Measurements from ENCODE around the gene NPHP4. TPM values are rescaled to one million over a fixed set of nuclear protein-coding genes. Genes with fewer than 3 reads are reported as not detected.

NPHP4 gene
- total RNA-seq, 2 donors from 2014 or later = 11.4 to 32.2 TPM

DNA sequence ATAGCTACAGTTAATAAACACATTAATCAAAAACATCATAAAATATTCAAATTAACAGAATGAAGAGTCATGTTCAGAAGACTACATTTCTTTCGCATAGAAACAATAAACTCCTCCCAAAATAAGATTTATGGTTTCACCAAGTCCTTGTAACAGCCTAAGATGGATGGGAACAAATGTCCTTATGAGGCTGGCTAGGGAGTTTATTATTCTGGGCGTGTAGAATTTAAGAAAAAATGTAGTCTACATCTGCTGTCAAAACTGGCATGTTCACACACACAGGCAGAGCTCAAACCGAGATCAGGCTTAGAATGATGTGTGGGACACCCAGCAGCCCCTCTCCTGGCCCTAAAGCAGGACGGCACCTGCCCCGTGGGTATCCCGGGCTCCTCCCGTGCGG is 101.1 kb downstream of the NPHP4 start:
- no peak for DNase-seq (ENCODE audit: low spot score)
- Histone ChIP-seq H3K27ac (no peak overlapping the region), H3K4me1 (replicated peaks) (no peaks in the 10 kb centered on the region), H3K27me3 (replicated peaks; ENCODE audit: insufficient read depth) (no peaks in the 10 kb centered on the region), H3K4me3 (no peak overlapping the region), H3K9me3 (no peaks in the 10 kb centered on the region), H3K36me3 (no peaks in the 10 kb centered on the region)
- intact Hi-C loops (cut with DNase I) = no loop called here
- TF ChIP-seq POLR2A (IDR thresholded peaks at IDR 0.05) = no peak
- WGBS = 91% methylated on average over 8 of the region's 8 CpGs

DNA sequence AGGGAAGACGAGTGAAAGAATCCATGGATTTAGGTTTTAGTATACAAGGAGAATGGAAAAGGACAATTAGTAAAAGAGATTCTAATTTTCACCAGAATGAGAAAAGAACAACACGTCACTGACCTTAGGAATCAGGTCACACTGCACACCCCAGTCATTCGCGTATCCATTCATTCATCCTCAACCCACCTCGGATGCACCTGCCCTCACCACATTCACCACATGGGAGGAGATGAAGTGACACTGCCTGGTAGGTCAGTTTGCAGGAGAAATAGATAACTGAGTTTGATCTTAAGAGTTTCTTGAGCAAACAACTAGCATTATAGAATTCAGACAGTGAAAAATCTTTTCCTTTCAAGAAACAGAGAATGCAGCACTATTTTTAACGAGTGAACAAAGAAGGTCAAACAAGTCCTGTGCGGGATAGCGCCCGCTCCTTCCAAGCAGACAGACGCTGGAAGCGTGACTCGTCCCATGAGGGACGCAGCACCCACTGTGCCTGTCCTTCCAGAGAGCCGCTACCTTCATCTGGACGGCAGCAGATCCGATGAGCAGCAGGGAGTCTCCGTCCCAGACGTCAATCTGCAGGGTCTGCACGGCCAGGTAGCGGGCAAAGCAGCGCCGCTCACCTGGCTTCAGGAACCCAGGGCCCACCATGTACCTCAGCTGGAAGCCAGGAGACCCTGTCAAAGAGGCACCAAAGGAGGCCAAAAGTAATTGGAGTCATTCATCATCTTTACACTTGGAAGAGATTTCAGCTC is 101.7 kb downstream of the NPHP4 start:
- no peak for DNase-seq (ENCODE audit: low spot score)
- TF ChIP-seq POLR2A (IDR thresholded peaks at IDR 0.05) = no peak
- TF ChIP-seq, protein P1, sequence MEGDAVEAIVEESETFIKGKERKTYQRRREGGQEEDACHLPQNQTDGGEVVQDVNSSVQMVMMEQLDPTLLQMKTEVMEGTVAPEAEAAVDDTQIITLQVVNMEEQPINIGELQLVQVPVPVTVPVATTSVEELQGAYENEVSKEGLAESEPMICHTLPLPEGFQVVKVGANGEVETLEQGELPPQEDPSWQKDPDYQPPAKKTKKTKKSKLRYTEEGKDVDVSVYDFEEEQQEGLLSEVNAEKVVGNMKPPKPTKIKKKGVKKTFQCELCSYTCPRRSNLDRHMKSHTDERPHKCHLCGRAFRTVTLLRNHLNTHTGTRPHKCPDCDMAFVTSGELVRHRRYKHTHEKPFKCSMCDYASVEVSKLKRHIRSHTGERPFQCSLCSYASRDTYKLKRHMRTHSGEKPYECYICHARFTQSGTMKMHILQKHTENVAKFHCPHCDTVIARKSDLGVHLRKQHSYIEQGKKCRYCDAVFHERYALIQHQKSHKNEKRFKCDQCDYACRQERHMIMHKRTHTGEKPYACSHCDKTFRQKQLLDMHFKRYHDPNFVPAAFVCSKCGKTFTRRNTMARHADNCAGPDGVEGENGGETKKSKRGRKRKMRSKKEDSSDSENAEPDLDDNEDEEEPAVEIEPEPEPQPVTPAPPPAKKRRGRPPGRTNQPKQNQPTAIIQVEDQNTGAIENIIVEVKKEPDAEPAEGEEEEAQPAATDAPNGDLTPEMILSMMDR (IDR thresholded peaks at IDR 0.05) = no peak
- TF ChIP-seq POLR2AphosphoS5 (IDR thresholded peaks at IDR 0.05) = no peak
- no peak overlapping the region for H3K27ac ChIP-seq
- H3K4me1 ChIP-seq (replicated peaks) = no peaks in the 10 kb centered on the region
- no peaks in the 10 kb centered on the region for H3K9me3 ChIP-seq
- 87% methylated on average over 22 of the region's 22 CpGs for WGBS
- H3K4me3 ChIP-seq = no peak overlapping the region
- intact Hi-C loops (cut with DNase I) = no loop called here
- H3K36me3 ChIP-seq = no peaks in the 10 kb centered on the region
- no peaks in the 10 kb centered on the region for H3K27me3 ChIP-seq (replicated peaks; ENCODE audit: insufficient read depth)

GRCh38 chr1:5889901-5890300 is 102.3 kb downstream of the NPHP4 start:
- no peak overlapping the region for H3K4me3 ChIP-seq
- H3K36me3 ChIP-seq = no peaks in the 10 kb centered on the region
- no peak overlapping the region for H3K27ac ChIP-seq
- H3K9me3 ChIP-seq = no peaks in the 10 kb centered on the region
- H3K27me3 ChIP-seq (replicated peaks; ENCODE audit: insufficient read depth) = no peaks in the 10 kb centered on the region
- 81% methylated on average over 12 of the region's 12 CpGs for WGBS
- intact Hi-C loops (cut with DNase I) = no loop called here
- H3K4me1 ChIP-seq (replicated peaks) = no peaks in the 10 kb centered on the region
- DNase-seq (ENCODE audit: low spot score) = no peak
- TF ChIP-seq, protein P1 (IDR thresholded peaks at IDR 0.05) = no peak
- TF ChIP-seq POLR2AphosphoS5 (IDR thresholded peaks at IDR 0.05) (no peak), POLR2A (IDR thresholded peaks at IDR 0.05) (no peak)

DNA sequence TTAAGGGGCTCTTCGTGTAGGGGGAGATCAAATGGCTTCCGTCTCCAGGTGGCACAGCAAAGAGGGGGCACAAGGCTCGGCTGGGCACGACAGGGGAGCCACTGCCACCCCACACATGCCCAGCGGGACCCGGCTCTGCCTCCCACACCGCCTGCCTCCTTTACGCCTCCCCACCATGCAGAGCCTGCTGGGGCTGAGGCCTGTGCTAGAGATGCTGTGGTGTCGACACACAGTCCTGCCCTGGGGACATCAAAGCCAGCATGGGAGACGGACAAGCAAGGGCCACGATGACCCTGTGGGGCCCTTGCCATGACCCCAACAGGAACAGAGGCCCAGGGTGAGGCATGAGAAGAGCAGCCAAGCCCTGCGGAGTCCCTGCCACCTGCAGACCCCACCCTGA is 102.8 kb downstream of the NPHP4 start:
- H3K4me3 ChIP-seq = no peak overlapping the region
- H3K36me3 ChIP-seq = no peaks in the 10 kb centered on the region
- H3K27ac ChIP-seq = no peak overlapping the region
- DNase-seq (ENCODE audit: low spot score) = no peak
- intact Hi-C loops (cut with DNase I) = no loop called here
- TF ChIP-seq POLR2AphosphoS5 (IDR thresholded peaks at IDR 0.05) (no peak), POLR2A (IDR thresholded peaks at IDR 0.05) (no peak)
- TF ChIP-seq, protein P1 (IDR thresholded peaks at IDR 0.05) = no peak
- no peaks in the 10 kb centered on the region for H3K4me1 ChIP-seq (replicated peaks)
- no peaks in the 10 kb centered on the region for H3K9me3 ChIP-seq
- H3K27me3 ChIP-seq (replicated peaks; ENCODE audit: insufficient read depth) = no peaks in the 10 kb centered on the region
- 85% methylated on average over 12 of the region's 12 CpGs for WGBS

DNA sequence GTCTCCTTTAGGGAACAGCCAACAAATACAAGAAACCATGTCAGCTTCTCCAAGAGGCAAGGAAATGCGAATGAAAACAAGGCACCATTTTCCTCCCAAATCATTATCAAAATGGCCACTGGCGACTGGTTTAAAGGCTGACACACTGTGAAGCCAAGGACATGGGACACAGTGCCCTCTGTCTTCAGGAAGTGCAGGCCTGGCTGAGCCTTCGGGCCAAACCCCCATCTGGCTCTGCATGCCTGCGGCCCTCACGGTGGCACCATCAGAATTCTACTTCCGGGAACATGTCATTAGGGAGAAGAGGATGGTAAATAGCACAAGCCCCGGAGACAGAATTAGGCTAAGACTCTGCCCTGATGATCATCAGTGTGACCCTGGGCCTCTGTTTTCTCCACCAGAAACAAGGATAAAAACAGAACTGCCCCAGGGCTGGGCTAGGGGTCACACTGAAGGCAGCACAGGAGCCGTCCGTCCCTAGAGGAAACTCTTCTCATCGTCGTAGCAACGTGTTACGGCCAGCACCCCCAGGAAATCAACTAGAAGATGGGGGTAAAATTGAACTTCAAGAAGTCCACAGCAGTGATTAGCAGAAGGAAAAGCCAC is 103.5 kb downstream of the NPHP4 start:
- intact Hi-C loops (cut with DNase I) = no loop called here
- Histone ChIP-seq H3K27ac (no peak overlapping the region), H3K27me3 (replicated peaks; ENCODE audit: insufficient read depth) (no peaks in the 10 kb centered on the region), H3K36me3 (no peaks in the 10 kb centered on the region), H3K4me1 (replicated peaks) (no peaks in the 10 kb centered on the region), H3K9me3 (no peaks in the 10 kb centered on the region), H3K4me3 (no peak overlapping the region)
- no peak for TF ChIP-seq POLR2AphosphoS5 (IDR thresholded peaks at IDR 0.05)
- TF ChIP-seq, protein P1 (IDR thresholded peaks at IDR 0.05) = no peak
- TF ChIP-seq POLR2A (IDR thresholded peaks at IDR 0.05) = no peak
- no peak for DNase-seq (ENCODE audit: low spot score)
- WGBS = 88% methylated on average over 13 of the region's 13 CpGs
